ENCODE results near the gene GBP3.
"Not testable (repeated sequence)": the region's sequence is repeated elsewhere in the genome, so short reads cannot be mapped to it uniquely, and the experiment has no call there.

Gene GBP3

DNA sequence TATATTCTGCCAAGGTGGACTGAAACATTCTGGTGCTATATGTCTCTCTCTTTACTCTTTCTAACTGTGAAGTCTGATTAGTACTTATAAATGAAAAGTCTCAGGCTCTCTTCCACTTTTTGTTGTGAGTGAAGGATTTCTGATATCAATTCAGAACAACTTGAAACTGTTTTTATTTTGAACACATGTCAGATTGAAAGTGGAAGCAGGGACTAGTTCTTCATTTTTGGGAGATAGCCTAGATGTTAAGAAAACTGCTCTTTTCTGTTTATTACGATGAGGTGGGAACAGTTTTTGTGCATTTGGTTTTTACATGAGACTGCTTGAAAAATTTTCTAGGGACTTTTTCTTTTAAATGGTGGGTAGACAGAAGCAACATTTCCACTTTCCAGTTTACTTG is 14.5 kb upstream of the GBP3 start:
- no peak overlapping the region for H3K27ac ChIP-seq
- TF ChIP-seq, protein P1, sequence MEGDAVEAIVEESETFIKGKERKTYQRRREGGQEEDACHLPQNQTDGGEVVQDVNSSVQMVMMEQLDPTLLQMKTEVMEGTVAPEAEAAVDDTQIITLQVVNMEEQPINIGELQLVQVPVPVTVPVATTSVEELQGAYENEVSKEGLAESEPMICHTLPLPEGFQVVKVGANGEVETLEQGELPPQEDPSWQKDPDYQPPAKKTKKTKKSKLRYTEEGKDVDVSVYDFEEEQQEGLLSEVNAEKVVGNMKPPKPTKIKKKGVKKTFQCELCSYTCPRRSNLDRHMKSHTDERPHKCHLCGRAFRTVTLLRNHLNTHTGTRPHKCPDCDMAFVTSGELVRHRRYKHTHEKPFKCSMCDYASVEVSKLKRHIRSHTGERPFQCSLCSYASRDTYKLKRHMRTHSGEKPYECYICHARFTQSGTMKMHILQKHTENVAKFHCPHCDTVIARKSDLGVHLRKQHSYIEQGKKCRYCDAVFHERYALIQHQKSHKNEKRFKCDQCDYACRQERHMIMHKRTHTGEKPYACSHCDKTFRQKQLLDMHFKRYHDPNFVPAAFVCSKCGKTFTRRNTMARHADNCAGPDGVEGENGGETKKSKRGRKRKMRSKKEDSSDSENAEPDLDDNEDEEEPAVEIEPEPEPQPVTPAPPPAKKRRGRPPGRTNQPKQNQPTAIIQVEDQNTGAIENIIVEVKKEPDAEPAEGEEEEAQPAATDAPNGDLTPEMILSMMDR (conservative IDR thresholded peaks at IDR 0.05): no peak
- TF ChIP-seq ZFX (IDR thresholded peaks at IDR 0.05): no peak

DNA sequence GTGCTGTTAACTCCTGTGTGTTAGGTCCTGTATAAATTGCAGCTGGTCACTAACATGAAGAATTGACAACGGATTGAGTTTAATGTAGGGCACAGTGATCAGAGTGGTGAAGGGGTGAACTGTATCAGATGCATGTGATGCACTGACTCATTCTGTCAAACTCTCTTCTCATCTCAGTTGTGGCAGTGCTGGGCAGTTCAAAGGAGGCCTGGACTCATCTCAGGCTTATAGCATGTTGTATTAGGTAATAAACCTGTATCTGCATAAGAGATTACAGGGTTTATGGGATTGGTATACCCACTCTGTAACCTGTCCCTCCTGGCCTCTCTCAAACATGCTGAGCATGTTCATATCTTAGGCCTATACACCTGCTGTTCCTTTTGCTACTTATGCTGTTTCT is 12.4 kb upstream of the GBP3 start:
- H3K27ac ChIP-seq: no peak overlapping the region
- TF ChIP-seq ZFX (IDR thresholded peaks at IDR 0.05): no peak
- TF ChIP-seq, protein P1 (conservative IDR thresholded peaks at IDR 0.05): no peak

GRCh38 chr1:89034004-89034403 is 11.3 kb upstream of the GBP3 start:
- not testable (repeated sequence) for H3K27ac ChIP-seq

DNA sequence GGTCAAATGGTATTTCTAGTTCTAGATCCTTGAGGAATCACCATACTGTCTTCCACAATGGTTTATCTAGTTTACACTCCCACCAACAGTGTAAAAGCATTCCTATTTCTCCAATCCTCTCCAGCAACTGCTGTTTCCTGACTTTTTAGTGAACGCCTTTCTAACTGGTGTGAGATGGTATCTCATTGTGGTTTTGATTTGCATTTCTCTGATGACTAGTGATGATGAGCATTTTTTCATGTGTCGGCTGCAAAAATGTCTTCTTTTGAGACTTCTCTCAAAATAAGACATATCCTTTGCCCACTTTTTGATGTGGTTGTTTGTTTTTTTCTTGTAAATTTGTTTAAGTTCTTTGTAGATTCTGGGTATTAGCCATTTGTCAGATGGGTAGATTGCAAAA is 6.4 kb upstream of the GBP3 start:
- H3K27ac ChIP-seq: not testable (repeated sequence)

- H3K27ac ChIP-seq: no peak overlapping the region
- TF ChIP-seq, protein P1 (conservative IDR thresholded peaks at IDR 0.05): no peak
- TF ChIP-seq ZFX (IDR thresholded peaks at IDR 0.05): no peak
Observed at GRCh38 chr1:89025928-89026327, 3.3 kb upstream of the GBP3 start.

DNA sequence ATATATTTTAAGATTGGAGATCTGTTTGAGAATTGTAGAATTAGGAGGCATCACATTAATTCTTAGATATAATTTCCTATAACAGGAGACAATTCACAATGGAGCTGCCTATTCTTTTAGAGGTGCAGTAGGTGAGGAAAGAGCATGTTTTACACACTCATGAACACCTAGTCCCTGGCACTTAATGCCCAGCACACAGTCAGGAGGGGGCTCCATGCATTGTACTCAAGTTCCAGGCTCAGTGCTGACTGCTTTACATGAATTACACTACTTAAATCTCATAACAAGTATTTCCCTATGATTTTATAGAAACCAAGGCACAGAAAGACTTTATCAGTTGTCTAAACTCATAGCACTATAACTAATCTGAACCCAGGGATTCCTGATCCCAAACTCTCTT is 360 bp upstream of the GBP3 start:
- no peak for TF ChIP-seq ZFX (IDR thresholded peaks at IDR 0.05)
- TF ChIP-seq, protein P1 (conservative IDR thresholded peaks at IDR 0.05): no peak
- H3K27ac ChIP-seq: no peak overlapping the region

DNA sequence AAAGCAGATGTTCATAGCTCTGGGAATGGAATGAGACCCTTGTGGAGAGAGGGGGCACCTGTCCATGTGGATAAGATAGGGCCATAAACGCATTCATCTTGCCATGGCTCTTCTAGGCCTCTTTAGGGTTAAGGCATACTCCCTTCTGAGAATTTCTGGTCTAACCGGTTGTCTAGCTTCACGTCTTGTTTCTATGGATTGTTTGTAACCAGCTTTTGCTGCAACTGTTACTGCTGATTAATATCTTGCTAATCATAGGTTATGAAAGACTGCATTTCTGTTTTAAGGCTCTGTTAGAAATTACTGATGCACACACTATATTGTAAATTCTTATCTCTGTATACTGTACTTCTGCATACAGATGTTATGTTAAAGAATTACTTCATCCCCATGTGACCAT is 4.3 kb downstream of the GBP3 start:
- not testable (repeated sequence) for H3K27ac ChIP-seq

DNA sequence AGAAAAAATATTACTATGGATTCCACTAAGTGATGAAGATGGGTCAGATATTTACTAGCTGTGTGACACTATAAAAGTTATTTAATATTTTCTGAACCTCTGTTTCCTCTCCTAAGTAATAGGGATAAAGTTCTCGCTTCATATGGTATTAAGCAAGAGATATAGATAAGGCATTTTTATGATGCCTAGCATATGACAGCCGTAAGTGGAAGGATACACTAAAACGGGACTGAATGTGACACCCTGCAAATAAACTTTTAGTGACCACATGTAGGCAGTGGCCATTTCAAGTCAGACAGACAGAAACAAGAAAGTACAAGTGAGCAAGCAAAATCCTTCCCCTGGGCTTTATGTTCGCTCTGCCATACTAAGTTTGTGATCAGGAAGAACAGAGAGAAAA is 14.2 kb downstream of the GBP3 start:
- TF ChIP-seq, protein P1 (conservative IDR thresholded peaks at IDR 0.05): no peak
- no peak for TF ChIP-seq ZFX (IDR thresholded peaks at IDR 0.05)
- no peak overlapping the region for H3K27ac ChIP-seq

DNA sequence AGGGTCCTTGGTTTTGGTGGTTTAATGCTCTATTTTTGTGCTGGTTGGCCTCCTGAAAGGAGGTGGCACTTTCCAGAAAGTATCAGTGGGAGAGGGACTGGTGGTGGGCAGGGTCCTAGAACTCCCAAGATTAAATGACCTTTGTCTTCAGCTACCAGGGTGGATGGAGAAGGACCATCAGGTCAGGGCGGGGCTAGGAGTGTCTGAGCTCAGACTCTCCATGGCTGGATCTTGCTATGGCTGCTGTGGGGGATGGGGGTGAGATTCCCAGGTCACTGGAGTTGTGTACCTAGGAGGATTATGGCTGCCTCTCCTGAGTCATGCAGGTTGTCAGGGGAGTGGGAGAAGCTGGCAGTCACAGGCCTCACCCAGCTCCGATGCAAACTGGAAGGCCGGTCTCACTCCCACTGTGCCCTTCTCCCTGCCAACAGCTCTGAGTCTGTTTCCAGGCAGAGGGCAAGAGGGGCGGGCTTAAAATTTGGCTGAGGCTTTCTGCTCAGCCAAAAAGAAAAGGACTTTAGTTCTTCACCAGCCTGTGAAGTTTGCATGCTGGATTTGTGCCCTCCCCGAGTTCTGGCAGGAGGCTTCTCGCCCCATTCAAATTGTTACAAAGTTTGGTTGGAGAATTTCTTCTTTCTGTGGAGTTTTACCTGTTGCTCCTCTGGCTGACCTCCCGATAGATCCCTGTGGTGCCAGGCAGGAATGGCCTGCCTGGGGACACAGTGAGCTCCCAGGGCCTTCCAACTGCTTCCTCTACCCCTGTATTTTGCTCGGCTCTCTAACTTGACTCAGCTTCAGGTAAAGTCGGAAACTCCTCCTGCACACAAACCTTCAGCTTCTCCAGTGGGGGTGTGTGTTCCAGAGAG is 17.1 kb downstream of the GBP3 start:
- TF ChIP-seq, protein P1 (conservative IDR thresholded peaks at IDR 0.05): no peak
- TF ChIP-seq ZFX (IDR thresholded peaks at IDR 0.05): no peak
- H3K27ac ChIP-seq: no peak overlapping the region; the same call in 1 of the 2 replicates

DNA sequence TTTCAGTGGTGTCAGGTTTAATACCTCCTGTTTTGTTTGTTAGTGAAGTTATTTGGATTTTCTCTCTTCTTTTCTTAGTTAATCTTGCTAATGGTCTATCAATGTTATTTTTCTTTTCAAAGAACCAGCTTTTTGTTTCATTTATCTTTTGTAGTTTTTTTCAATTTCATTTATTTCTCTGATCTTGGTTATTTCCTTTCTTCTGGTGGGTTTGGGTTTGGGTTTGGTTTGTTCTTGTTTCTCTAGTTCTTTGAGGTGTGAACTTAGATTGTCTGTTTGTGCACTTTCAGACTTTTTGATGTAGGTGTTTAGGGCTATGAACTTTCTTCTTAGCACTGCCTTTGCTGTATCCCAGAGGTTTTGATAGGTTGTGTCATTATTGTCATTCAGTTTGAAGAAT is 20.5 kb downstream of the GBP3 start:
- not testable (repeated sequence) for H3K27ac ChIP-seq
